HFFc6 (cell line): ENCODE data around the gene TBK1. TPM values are rescaled to one million over a fixed set of nuclear protein-coding genes. Genes with fewer than 3 reads are reported as not detected.
A peak's percentile ranks its signal among the peaks of the same experiment; 100 is the strongest.
"Not testable (repeated sequence)": the region's sequence is repeated elsewhere in the genome, so short reads cannot be mapped to it uniquely, and the experiment has no call there.

Experiments
- DNase-seq: peaks from one replicate; pipeline ENCODE4 v3.0.0-alpha.2; 2018
- H3K27ac Mint-ChIP-seq: 2 replicates; pipeline ENCODE4 v1.8.0; 2020; ENCODE audit warnings: mild to moderate bottlenecking, mixed read lengths
- H3K27me3 Mint-ChIP-seq: 2 replicates; pipeline ENCODE4 v1.8.0; 2021; ENCODE audit warnings: mild to moderate bottlenecking, moderate library complexity, mixed read lengths; ENCODE audit not compliant: insufficient read depth
- H3K36me3 Mint-ChIP-seq: 2 replicates; pipeline ENCODE4 v1.8.0; 2021; ENCODE audit warnings: low read depth, mixed read lengths
- H3K4me1 Mint-ChIP-seq: 2 replicates; pipeline ENCODE4 v1.8.0; 2020; ENCODE audit warnings: low read depth, mixed read lengths
- H3K4me3 Mint-ChIP-seq: 2 replicates; pipeline ENCODE4 v1.8.0; 2020; ENCODE audit warnings: mild to moderate bottlenecking, moderate library complexity, mixed read lengths
- H3K9me3 Mint-ChIP-seq: 2 replicates; pipeline ENCODE4 v1.8.0; 2020; ENCODE audit warnings: mild to moderate bottlenecking, mixed read lengths
- total RNA-seq, 6 experiments: library from RNA; stranded (reverse); fragmentation: NEBNext Ultra II Directional; extraction: Animal tissue kit (Norgen Biotek cat#: 25700); gene quantifications; 2 replicates in 1 of 6; 3 replicates in 5 of 6; pipeline ENCODE4 v1.2.3, GENCODE V29; 2021
- TF ChIP-seq, protein P1 (sequence below): fragments of 200-600 bp; sonication (generic); IDR thresholded peaks from 2 replicates; pipeline ENCODE4 v1.5.0; 2021; ENCODE audit warnings: antibody characterized with exemption, mild to moderate bottlenecking

The TBK1 gene
- total RNA-seq, 6 experiments from 2014 or later = 20.2 to 23.8 (median 21.0) TPM

DNA sequence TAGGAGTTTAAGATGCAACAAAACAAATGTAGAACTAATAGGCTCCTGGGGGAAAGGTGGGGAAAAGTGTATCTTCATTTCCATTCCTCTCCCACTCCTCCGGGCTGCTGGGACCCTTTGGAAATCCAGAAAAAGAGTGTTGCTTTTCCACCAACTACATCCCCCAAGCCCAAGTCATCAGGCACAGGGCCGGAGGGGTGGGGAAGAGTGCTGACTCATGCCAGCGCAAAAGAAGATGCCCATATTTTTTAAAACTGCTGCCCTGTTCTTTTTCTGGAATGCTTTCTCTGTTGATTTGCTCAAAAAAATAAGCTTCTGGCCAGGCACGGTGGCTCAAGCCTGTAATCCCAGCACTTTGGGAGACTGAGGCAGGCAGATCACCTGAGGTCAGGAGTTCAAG lies 70.9 kb downstream of the TBK1 start:
- peak overlapping the region; percentile 80 for H3K27ac Mint-ChIP-seq

DNA sequence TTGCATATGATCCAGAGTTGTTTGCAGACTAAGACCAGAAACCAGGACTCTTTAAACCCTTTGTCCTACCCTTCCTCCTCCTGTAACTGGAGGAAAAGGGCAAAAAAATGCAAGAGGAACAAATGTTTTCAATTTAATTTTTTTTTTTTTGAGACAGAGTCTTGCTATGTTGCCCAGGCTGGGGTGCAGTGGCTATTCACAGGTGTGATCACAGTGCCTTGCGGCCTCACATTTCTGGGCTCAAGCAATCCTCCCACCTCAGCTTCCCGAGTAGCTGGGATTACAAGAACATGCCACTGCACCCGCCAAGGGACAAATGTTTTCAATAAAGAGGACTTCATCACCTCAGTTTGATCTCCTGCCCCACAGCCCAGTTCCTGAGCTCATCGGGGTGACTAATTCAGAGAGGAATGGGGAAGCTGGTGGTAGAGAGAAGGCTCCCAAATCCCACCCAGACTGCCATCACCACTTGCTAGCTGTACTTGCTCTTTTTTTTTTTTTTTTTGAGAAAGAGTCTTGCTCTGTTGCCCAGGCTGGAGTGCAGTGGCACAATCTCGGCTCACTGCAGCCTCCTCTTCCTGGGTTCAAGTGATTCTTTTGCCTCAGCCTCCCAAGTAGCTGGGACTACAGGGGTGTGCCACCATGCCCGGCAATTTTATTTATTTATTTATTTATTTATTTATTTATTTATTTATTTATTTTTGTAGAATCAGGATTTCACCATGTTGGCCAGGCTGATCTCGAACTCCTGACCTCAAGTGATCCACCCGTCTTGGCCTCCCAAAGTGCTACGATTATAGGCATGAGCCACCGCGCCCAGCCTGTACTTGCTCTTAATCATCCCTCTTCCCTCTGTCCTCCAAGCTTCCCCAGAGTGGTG lies 71.9 kb downstream of the TBK1 start:
- not testable (repeated sequence) for H3K36me3 Mint-ChIP-seq, H3K27me3 Mint-ChIP-seq, H3K9me3 Mint-ChIP-seq
- Mint-ChIP-seq H3K4me1 (peaks cover 33% of the 10 kb centered on the region), H3K4me3 (peak overlapping the region; percentile 41; the same call in 1 of the 2 replicates), H3K27ac (peak overlapping the region; percentile 77)
- peak; percentile 73 for DNase-seq

More for the DNA sequence above, 70.9 kb downstream of the TBK1 start:
- TF ChIP-seq, protein P1, sequence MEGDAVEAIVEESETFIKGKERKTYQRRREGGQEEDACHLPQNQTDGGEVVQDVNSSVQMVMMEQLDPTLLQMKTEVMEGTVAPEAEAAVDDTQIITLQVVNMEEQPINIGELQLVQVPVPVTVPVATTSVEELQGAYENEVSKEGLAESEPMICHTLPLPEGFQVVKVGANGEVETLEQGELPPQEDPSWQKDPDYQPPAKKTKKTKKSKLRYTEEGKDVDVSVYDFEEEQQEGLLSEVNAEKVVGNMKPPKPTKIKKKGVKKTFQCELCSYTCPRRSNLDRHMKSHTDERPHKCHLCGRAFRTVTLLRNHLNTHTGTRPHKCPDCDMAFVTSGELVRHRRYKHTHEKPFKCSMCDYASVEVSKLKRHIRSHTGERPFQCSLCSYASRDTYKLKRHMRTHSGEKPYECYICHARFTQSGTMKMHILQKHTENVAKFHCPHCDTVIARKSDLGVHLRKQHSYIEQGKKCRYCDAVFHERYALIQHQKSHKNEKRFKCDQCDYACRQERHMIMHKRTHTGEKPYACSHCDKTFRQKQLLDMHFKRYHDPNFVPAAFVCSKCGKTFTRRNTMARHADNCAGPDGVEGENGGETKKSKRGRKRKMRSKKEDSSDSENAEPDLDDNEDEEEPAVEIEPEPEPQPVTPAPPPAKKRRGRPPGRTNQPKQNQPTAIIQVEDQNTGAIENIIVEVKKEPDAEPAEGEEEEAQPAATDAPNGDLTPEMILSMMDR = no peak
- peak; percentile 9 for DNase-seq
- H3K9me3 Mint-ChIP-seq = no peaks in the 10 kb centered on the region
- peaks cover 33% of the 10 kb centered on the region for H3K4me1 Mint-ChIP-seq
- H3K36me3 Mint-ChIP-seq = no peaks in the 10 kb centered on the region; the same call in 1 of the 2 replicates
- peaks cover 3% of the 10 kb centered on the region; the same call in 1 of the 2 replicates for H3K27me3 Mint-ChIP-seq
- peak overlapping the region; percentile 61; the same call in 1 of the 2 replicates for H3K4me3 Mint-ChIP-seq

DNA sequence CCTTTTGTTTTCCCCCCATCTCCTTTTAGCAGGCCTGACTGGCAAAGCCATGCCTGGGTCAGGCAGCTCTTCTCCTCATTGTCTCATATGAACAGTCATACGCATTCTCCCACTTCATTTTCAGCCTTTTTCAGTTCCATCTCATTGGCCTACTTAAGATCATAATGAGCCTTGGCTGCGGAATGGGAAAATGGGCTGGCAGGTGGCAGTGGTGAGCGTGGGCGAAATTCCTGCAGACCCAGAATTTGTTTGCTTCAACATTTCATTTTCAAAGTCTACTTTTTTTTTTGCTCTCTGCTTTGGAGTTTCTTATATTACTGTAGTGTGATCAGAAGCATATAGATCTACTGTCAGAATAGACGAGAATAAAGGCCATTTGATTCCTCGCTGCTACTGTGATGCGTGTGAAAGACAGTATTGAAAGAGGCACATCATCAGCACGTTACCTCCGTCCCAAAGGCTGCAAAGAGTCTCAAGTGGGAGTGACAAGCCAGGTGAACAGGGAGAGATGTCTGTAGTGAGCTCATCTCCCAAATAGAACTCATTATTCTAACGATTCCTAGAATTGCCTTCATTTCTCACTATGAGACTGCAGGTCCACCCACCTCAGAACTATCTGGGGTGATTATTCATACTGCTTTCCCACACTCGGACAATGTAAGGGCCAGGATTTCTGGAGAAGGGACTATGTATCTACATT lies 73.7 kb downstream of the TBK1 start:
- H3K9me3 Mint-ChIP-seq = no peaks in the 10 kb centered on the region
- TF ChIP-seq, protein P1 = no peak
- H3K27ac Mint-ChIP-seq = no peak overlapping the region
- no peaks in the 10 kb centered on the region; the same call in 1 of the 2 replicates for H3K36me3 Mint-ChIP-seq
- DNase-seq = no peak
- H3K4me1 Mint-ChIP-seq = peaks cover 33% of the 10 kb centered on the region
- peaks cover 3% of the 10 kb centered on the region; the same call in 1 of the 2 replicates for H3K27me3 Mint-ChIP-seq
- H3K4me3 Mint-ChIP-seq = no peak overlapping the region

DNA sequence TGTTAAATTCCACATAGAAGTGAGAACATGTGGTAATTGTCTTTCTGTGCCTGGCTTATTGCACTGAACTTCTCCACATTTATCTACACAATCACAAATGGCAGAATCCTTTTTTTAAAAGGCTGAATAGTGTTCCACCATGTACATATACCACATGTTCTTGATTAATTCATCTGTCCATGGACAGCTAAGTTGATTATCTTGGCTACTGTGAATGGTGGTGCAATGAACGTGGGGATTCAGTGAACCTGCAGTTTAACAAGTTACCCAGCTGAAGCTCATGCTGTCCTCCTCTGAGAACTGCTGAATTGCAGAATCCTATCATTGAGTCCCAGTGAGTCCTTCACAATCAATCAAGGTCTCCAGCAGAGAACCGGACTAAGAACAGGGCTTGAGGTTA lies 74.9 kb downstream of the TBK1 start:
- H3K9me3 Mint-ChIP-seq = no peaks in the 10 kb centered on the region
- DNase-seq = no peak
- no peak overlapping the region for H3K27ac Mint-ChIP-seq

DNA sequence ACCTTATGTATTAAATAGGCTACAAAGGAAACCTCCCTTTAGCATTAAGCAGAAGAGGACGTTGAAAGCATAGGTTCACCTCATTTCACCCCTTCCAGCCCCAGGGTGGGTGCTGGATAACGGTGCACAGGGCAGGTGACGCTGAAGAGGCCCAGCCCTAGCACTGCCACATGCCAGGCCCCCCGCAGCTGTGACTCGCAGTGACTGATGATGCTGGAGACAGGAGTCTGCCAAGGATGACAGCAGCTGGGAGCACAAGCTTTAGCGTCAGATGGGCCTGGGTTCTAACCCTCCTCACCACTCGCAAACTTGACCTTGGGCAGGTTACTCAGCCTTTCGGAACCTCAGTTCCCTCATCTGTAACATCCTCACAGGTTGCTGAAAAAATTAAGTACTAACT lies 76.7 kb downstream of the TBK1 start:
- peaks cover 10% of the 10 kb centered on the region for H3K4me1 Mint-ChIP-seq

More for the DNA sequence above, 74.9 kb downstream of the TBK1 start:
- peaks cover 3% of the 10 kb centered on the region; the same call in 1 of the 2 replicates for H3K27me3 Mint-ChIP-seq
- TF ChIP-seq, protein P1 = no peak
- H3K4me3 Mint-ChIP-seq = no peak overlapping the region
- peaks cover 28% of the 10 kb centered on the region for H3K4me1 Mint-ChIP-seq
- H3K36me3 Mint-ChIP-seq = no peaks in the 10 kb centered on the region; the same call in 1 of the 2 replicates

More for the DNA sequence above, 76.7 kb downstream of the TBK1 start:
- Mint-ChIP-seq H3K36me3 (no peaks in the 10 kb centered on the region; the same call in 1 of the 2 replicates), H3K9me3 (no peaks in the 10 kb centered on the region), H3K27me3 (peaks cover 3% of the 10 kb centered on the region; the same call in 1 of the 2 replicates), H3K27ac (no peak overlapping the region), H3K4me3 (no peak overlapping the region)
- DNase-seq = no peak
- TF ChIP-seq, protein P1 = no peak
